Measurements from ENCODE around the gene KRR1. TPM values are rescaled to one million over a fixed set of nuclear protein-coding genes. Genes with fewer than 3 reads are reported as not detected.
"Not testable (repeated sequence)": the region's sequence is repeated elsewhere in the genome, so short reads cannot be mapped to it uniquely, and the experiment has no call there.

The KRR1 gene
- polyA plus RNA-seq, 3 donors = 90.2 to 117 (median 98.5) TPM

GRCh38 chr12:75479963-75480461 lies 31.4 kb downstream of the KRR1 start:
- no peak for DNase-seq (ENCODE audit: low read depth in 3 of 3, low spot score in 2 of 3)

- DNase-seq (ENCODE audit: low read depth in 3 of 3, low spot score in 2 of 3) = no peak
Observed at GRCh38 chr12:75478116-75478794, 33.2 kb downstream of the KRR1 start.

- DNase-seq (ENCODE audit: low read depth in 3 of 3, low spot score in 2 of 3) = no peak
Observed at GRCh38 chr12:75477137-75477536, 34.3 kb downstream of the KRR1 start.

GRCh38 chr12:75476071-75476470 lies 35.3 kb downstream of the KRR1 start:
- DNase-seq (ENCODE audit: low read depth in 3 of 3, low spot score in 2 of 3) = no peak

- no peak for DNase-seq (ENCODE audit: low read depth in 3 of 3, low spot score in 2 of 3)
Observed at GRCh38 chr12:75474116-75474515, 37.3 kb downstream of the KRR1 start.

- DNase-seq (ENCODE audit: low read depth in 3 of 3, low spot score in 2 of 3) = no peak
Observed at GRCh38 chr12:75471902-75472890, 39.2 kb downstream of the KRR1 start.

- no peak for DNase-seq (ENCODE audit: low read depth in 3 of 3, low spot score in 2 of 3)
Observed at GRCh38 chr12:75460204-75460603, 51.2 kb downstream of the KRR1 start.

- DNase-seq (ENCODE audit: low read depth in 3 of 3, low spot score in 2 of 3) = no peak
Observed at GRCh38 chr12:75459755-75460154, 51.7 kb downstream of the KRR1 start.

- DNase-seq (ENCODE audit: low read depth in 3 of 3, low spot score in 2 of 3) = not testable (repeated sequence)
Observed at GRCh38 chr12:75457866-75458265, 53.5 kb downstream of the KRR1 start.

- DNase-seq (ENCODE audit: low read depth in 3 of 3, low spot score in 2 of 3) = no peak
Observed at GRCh38 chr12:75457191-75457590, 54.2 kb downstream of the KRR1 start.

- no peak for DNase-seq (ENCODE audit: low read depth in 3 of 3, low spot score in 2 of 3)
Observed at GRCh38 chr12:75455839-75456238, 55.6 kb downstream of the KRR1 start.

- no peak for DNase-seq (ENCODE audit: low read depth in 3 of 3, low spot score in 2 of 3)
Observed at GRCh38 chr12:75452675-75453330, 58.6 kb downstream of the KRR1 start.

GRCh38 chr12:75447691-75448393 lies 63.6 kb downstream of the KRR1 start:
- no peak for DNase-seq (ENCODE audit: low read depth in 3 of 3, low spot score in 2 of 3)

GRCh38 chr12:75446857-75447256 lies 64.6 kb downstream of the KRR1 start:
- no peak for DNase-seq (ENCODE audit: low read depth in 3 of 3, low spot score in 2 of 3)

- DNase-seq (ENCODE audit: low read depth in 3 of 3, low spot score in 2 of 3) = not testable (repeated sequence)
Observed at GRCh38 chr12:75445137-75445507, 66.3 kb downstream of the KRR1 start.

- DNase-seq (ENCODE audit: low read depth in 3 of 3, low spot score in 2 of 3) = no peak
Observed at GRCh38 chr12:75444429-75445136, 66.8 kb downstream of the KRR1 start.

- no peak for DNase-seq (ENCODE audit: low read depth in 3 of 3, low spot score in 2 of 3)
Observed at GRCh38 chr12:75443709-75444108, 67.7 kb downstream of the KRR1 start.

- DNase-seq (ENCODE audit: low read depth in 3 of 3, low spot score in 2 of 3) = not testable (repeated sequence)
Observed at GRCh38 chr12:75442454-75442853, 69.0 kb downstream of the KRR1 start.

- DNase-seq (ENCODE audit: low read depth in 3 of 3, low spot score in 2 of 3) = not testable (repeated sequence)
Observed at GRCh38 chr12:75441687-75442449, 69.5 kb downstream of the KRR1 start.
